Coronary artery (tissue), 2 donors: Measurements from ENCODE around the gene KRTAP8-1.

Experiments
- DNase-seq: peaks from one replicate; pipeline ENCODE4 v3.0.0-alpha.2; 2017; ENCODE audit warnings: low spot score
- H3K27ac ChIP-seq, 2 donors: fragments of 200-600 bp; sonication (generic); one replicate each; pipeline ENCODE4 v1.5.1; 2016 to 2019
- H3K4me3 ChIP-seq: fragments of 200-600 bp; sonication (generic); 2 replicates; pipeline ENCODE4 v1.5.1; 2016; ENCODE audit warnings: mild to moderate bottlenecking, moderate library complexity
- CTCF ChIP-seq: fragments of 200-600 bp; sonication (generic); IDR thresholded peaks from one replicate; pipeline ENCODE4 v1.5.1; 2019; ENCODE audit warnings: antibody characterized with exemption

Gene KRTAP8-1

GRCh38 chr21:30829659-30830058 is 16.6 kb upstream of the KRTAP8-1 start, which contains the start of gene KRTAP7-1:
KRTAP7-1 (minus strand) TSS chr21:30829759; CDS start chr21:30829698, 61 bp downstream.
- no peak for DNase-seq
- TF ChIP-seq CTCF: no peak
- H3K27ac ChIP-seq: no peak within 1 kb of the TSS
- no peak within 1 kb of the TSS for H3K4me3 ChIP-seq

DNA sequence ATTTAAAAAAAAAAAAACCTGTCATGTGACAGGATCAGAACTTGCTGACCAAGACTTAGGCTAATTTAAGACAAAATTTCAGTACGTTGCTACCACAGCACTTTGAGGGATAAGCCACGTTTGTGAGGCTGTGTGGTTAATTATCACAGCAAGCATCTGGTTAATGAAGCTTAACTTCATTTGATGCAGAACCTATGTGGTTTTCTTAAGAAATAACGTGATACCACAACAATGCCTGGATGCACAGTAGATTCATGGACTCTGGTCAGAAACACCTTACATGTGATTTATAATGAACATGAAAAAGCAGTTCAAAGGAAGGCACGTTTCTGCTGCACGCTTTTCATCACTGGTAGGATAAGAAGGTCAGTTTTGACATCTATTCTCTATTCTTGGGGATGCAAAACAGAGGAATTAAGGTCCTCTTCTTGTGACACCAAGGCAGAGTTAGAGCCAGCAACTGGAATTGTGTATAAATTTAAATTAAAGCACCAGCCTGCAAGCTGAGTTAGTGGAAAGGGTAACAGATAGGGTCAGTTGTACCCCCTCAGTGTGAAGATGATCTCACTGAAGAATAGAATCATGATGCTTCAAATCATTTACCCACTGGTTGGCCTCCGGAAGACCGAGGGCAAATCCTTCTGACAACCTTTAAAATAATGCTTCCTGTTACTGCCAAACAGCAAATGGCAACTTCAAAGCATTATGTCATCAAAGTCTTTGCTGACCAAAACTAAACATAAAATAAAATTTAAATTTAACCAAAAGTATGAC is 6.0 kb upstream of the KRTAP8-1 start:
- Histone ChIP-seq H3K27ac (no peak overlapping the region), H3K4me3 (no peak overlapping the region)
- no peak for DNase-seq
- no peak for TF ChIP-seq CTCF

DNA sequence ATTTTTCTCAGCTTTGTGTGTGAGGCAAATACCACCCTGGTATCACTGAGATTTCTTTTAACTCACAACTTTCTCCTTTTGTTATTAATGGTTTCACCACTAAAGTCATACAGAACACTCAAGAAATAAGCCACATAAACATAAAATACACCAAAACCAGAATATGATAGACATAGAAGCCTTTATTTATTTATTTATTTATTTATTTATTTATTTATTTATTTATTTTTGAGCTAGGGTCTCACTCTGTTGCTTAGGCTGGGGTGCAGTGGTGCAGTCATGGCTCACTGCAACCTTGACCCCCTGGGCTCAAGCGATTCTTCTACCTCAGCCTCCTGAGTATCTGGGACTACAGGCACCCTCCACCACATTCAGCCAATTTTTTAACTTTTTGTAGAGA is 12.5 kb downstream of the KRTAP8-1 start:
- DNase-seq: no peak
- no peak for TF ChIP-seq CTCF
- Histone ChIP-seq H3K4me3 (no peak overlapping the region), H3K27ac (no peak overlapping the region)

- DNase-seq: no peak
- no peak for TF ChIP-seq CTCF
- no peak overlapping the region for H3K4me3 ChIP-seq
- no peak overlapping the region for H3K27ac ChIP-seq
Observed at GRCh38 chr21:30793581-30794314, 19.3 kb downstream of the KRTAP8-1 start.

DNA sequence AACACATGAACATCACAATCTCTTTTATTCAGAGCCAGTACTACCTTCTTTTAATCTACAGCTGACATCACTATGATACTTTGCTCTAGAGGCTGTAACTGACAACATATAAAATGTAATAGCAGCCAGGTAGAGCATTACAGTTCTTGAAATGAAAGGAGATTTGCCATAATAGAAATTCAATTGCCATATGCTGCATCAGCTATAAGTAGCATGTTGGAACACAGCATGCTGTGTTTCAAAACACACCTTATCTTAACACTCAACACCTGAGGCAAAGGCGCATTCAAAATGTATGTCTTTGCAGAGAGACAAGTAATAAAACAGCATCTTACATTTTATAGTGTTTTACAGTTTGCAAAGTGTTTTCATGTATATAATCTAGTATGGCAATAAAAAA is 33.8 kb downstream of the KRTAP8-1 start:
- Histone ChIP-seq H3K4me3 (no peak overlapping the region), H3K27ac (no peak overlapping the region)
- TF ChIP-seq CTCF: no peak
- no peak for DNase-seq

DNA sequence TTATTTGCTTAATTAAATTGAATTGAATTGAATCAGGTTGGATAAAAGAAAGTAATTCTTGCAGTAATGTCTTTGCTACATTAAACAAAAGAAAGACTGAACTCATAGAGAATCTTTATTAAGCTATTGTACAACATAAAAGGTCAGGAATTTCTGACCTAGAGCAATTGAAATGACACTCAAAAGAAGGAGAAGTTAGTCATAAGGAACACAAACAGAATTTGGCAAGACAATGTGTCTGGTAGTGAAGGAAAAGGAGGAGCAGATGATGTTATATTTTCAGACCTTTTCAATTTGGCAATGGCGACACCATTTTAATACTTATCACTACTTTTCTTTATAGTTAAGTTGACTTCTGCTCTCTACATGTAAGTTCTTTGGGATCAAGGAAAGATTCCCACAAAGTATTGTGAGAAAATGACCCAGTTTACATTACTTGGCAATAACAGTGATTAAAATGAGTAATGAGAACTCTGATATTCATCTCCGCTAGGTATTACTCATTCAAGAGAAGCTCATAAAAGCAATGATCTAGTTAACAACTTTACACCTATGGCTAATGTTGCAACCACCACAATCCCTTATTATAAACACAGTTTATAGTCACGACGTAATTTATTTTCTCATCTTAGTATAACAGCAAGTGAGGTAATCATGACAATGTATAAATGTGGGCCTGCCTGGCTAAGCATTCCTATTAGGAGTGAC is 43.2 kb downstream of the KRTAP8-1 start:
- no peak overlapping the region for H3K4me3 ChIP-seq
- no peak overlapping the region for H3K27ac ChIP-seq
- no peak for DNase-seq
- TF ChIP-seq CTCF: no peak
